ENCODE data around the gene MYADM.

DNA sequence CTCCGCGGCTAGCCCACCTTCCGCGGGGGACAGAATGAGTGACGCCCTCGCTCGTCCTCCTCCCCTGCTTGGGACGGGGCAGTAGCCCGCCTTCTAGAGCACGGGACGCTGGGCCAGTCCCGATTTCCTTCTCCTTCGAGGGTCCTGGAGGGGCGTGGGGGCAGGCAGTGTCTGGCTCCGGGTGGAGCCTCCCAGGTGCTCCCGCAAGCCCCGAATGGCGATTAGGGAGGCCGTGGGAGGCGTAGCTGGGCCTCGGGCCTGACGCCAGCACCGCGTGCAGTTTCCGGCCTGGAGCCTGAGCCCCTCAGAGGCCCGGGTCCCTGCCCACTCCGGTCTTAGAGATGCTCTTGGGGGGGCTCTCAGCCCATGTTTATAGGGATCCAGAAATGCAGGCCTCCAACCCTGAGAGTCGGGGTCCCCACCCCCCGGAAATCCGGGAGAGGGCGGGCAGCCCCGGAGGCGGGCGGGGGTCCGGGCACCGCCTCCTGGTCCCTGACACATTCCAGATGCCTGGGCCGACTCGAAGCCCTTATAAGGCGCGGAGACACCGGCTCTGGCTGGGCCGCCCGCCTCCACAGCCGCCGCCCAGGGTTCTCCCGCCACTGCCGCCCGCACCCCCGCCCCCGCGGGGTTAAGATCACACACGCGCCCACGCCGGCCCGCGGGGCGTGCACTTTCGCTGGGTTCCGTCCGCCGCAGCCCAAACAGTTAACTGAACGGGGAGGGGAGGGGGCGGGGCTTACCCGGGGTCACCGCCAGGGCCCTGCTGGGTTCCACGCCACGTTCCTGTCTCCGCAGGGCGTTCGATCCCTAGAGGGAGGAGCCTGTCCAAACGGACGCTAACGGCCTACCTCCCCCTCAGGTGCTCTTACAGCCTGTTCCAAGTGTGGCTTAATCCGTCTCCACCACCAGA, 1.5 kb downstream of the MYADM start:
- TF ChIP-seq, protein P1, sequence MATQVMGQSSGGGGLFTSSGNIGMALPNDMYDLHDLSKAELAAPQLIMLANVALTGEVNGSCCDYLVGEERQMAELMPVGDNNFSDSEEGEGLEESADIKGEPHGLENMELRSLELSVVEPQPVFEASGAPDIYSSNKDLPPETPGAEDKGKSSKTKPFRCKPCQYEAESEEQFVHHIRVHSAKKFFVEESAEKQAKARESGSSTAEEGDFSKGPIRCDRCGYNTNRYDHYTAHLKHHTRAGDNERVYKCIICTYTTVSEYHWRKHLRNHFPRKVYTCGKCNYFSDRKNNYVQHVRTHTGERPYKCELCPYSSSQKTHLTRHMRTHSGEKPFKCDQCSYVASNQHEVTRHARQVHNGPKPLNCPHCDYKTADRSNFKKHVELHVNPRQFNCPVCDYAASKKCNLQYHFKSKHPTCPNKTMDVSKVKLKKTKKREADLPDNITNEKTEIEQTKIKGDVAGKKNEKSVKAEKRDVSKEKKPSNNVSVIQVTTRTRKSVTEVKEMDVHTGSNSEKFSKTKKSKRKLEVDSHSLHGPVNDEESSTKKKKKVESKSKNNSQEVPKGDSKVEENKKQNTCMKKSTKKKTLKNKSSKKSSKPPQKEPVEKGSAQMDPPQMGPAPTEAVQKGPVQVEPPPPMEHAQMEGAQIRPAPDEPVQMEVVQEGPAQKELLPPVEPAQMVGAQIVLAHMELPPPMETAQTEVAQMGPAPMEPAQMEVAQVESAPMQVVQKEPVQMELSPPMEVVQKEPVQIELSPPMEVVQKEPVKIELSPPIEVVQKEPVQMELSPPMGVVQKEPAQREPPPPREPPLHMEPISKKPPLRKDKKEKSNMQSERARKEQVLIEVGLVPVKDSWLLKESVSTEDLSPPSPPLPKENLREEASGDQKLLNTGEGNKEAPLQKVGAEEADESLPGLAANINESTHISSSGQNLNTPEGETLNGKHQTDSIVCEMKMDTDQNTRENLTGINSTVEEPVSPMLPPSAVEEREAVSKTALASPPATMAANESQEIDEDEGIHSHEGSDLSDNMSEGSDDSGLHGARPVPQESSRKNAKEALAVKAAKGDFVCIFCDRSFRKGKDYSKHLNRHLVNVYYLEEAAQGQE (IDR thresholded peaks at IDR 0.05; ENCODE audit: insufficient read depth in 1 of 2, low read depth in 2 of 2, low read length in 2 of 2), result no peak
- TF ChIP-seq POLR2AphosphoS5 (IDR thresholded peaks at IDR 0.05; ENCODE audit: low read depth, low read length), result no peak
- TF ChIP-seq TAF1 (IDR thresholded peaks at IDR 0.05; ENCODE audit: borderline replicate concordance, insufficient read depth, low read length), result no peak
- TF ChIP-seq SIN3A (IDR thresholded peaks at IDR 0.05; ENCODE audit: borderline replicate concordance, insufficient read depth, low read length), result no peak
- no peak for TF ChIP-seq FOXP2 (optimal IDR thresholded peaks at IDR 0.05; ENCODE audit: borderline replicate concordance, extremely low read depth, extremely low read length, insufficient read depth)
